Colonic mucosa (tissue), 4 donors: Measurements from ENCODE around the gene USH1C. TPM values are rescaled to one million over a fixed set of nuclear protein-coding genes. Genes with fewer than 3 reads are reported as not detected.

ENCODE experiments used
- DNase-seq: peaks from one replicate; pipeline ENCODE4 v3.0.0-alpha.2; 2020
- H3K27ac ChIP-seq: fragments of 200-600 bp; one replicate; pipeline ENCODE4 v1.8.0; 2021
- H3K27me3 ChIP-seq: fragments of 200-600 bp; one replicate; pipeline ENCODE4 v1.8.0; 2021
- H3K36me3 ChIP-seq: fragments of 200-600 bp; one replicate; pipeline ENCODE4 v1.8.0; 2021
- H3K4me1 ChIP-seq: fragments of 200-600 bp; one replicate; pipeline ENCODE4 v1.8.0; 2021; ENCODE audit warnings: mild to moderate bottlenecking
- H3K4me3 ChIP-seq: fragments of 200-600 bp; one replicate; pipeline ENCODE4 v1.8.0; 2021
- H3K9ac ChIP-seq, 2 donors: one replicate each; pipeline ENCODE4 v1.7.0; 2013; ENCODE audit warnings: control low read depth in 2 of 2, low read depth in 2 of 2, low read length in 2 of 2
- H3K9me3 ChIP-seq: fragments of 200-600 bp; one replicate; pipeline ENCODE4 v1.8.0; 2021
- intact Hi-C: fragments of 100-400 bp; cut with DNase I; formaldehyde crosslinking; loops from one replicate; pipeline ENCODE4 v1.14.1; 2022
- total RNA-seq, 2 donors: library from RNA; stranded (reverse); fragmentation: NEBNext Ultra II Directional in 1 of 2; extraction: Animal tissue kit (Norgen Biotek cat#: 25700) in 1 of 2; gene quantifications; one replicate each; pipeline ENCODE4 v1.2.1, GENCODE V29; 2021
- TF ChIP-seq, protein P1 (sequence below): fragments of 200-600 bp; IDR thresholded peaks from one replicate; pipeline ENCODE4 v1.8.0; 2022; ENCODE audit warnings: antibody characterized with exemption, mild to moderate bottlenecking
- donor health status: healthy.
- donor health status: DM: no; HTN: no; CAD: no.
- donor health status: DM: no; HTN: no; CAD: no.

Gene USH1C
- total RNA-seq, 2 donors from 2014 or later = 143 to 161 TPM

DNA sequence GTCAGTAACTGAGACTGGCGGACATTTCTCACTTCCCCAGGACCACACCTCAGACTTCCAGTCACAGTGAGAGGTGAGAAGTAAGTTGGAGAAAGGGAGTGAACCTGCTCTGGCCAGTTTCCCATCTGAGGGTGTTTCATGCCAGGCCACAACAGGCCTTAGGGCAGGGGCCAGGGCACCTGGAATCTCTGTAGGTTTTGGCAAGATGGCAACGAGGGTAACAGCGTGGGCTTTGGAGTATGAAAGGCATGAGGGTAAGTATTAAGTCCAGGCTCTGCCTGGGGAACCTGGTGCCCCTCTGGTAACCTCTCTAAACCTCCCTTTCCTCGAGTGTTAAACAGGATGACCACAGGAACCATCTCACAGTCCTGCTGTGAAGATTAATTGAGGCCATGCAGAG lies 39.1 kb downstream of the USH1C start:
- intact Hi-C loops = loop anchor here (2.0 to 10.0 kb wide), 2 partner anchors 120 to 270 kb away; no protein-coding TSS in a partner anchor
- Histone ChIP-seq H3K27me3 (no peaks in the 10 kb centered on the region), H3K9ac (no peak overlapping the region), H3K4me1 (no peaks in the 10 kb centered on the region), H3K36me3 (no peaks in the 10 kb centered on the region), H3K4me3 (no peak overlapping the region), H3K27ac (no peak overlapping the region), H3K9me3 (no peaks in the 10 kb centered on the region)
- TF ChIP-seq, protein P1, sequence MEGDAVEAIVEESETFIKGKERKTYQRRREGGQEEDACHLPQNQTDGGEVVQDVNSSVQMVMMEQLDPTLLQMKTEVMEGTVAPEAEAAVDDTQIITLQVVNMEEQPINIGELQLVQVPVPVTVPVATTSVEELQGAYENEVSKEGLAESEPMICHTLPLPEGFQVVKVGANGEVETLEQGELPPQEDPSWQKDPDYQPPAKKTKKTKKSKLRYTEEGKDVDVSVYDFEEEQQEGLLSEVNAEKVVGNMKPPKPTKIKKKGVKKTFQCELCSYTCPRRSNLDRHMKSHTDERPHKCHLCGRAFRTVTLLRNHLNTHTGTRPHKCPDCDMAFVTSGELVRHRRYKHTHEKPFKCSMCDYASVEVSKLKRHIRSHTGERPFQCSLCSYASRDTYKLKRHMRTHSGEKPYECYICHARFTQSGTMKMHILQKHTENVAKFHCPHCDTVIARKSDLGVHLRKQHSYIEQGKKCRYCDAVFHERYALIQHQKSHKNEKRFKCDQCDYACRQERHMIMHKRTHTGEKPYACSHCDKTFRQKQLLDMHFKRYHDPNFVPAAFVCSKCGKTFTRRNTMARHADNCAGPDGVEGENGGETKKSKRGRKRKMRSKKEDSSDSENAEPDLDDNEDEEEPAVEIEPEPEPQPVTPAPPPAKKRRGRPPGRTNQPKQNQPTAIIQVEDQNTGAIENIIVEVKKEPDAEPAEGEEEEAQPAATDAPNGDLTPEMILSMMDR = no peak
- DNase-seq = no peak

DNA sequence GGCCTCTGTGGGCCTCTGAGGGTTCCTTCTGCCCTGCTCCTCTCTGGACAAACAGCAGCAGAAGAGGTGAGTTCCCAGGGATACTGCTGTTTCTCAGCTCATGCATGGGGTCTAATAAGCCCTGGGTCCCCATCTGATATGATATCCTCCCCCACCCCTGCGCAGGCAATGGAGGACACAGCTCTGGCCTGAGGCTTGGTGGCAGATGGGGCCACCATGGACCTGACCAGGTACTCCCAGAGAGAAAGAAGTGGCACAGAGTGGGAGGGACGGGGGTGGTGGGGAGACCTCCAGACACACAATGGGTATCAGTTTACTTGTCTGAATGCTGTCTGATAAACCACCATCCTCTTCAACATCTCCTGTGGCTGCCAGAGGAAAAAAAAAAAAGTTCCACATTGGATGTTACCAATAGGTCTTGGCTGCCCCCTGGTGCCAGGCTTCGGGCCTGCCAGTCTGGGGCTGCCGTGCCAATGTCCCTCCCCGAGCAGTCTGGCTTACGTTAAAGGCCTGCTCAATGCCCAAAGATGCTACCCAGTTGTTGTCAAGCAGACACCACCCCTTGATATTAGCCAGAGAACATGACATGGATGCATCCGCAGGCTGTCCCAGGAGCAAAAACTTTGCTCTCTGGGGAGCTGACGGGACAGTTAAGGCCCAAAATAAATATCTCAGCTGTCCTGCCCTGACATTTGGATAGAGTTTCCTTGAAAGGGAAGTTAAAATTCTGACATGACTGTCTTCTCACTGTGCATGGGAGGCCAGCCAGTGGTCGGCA lies 39.7 kb downstream of the USH1C start:
- Histone ChIP-seq H3K27ac (no peak overlapping the region), H3K36me3 (no peaks in the 10 kb centered on the region)
- intact Hi-C loops = loop anchor here (2.0 to 10.0 kb wide), 2 partner anchors 120 to 270 kb away; no protein-coding TSS in a partner anchor

DNA sequence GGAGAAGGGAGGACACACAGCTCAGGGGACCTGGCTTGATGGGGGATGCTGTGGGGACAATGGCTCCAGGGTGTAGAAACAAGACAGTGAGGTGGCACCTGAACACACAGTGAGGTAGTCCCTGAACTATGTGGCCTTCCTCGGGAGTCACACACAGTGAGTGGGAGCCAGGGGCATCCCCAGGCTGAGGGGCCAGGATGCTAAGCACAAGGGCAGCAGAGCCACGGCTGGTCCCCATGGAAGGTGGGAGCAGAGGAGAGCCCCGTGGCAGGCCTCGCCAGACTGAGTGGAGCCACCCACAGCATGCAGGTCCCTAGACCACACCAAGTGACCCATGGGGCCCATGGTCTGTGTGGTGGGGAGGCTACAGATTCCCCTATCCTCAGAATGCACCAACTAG lies 41.6 kb downstream of the USH1C start:
- no peaks in the 10 kb centered on the region for H3K4me1 ChIP-seq
- no peaks in the 10 kb centered on the region for H3K36me3 ChIP-seq
- no peak overlapping the region for H3K9ac ChIP-seq
- TF ChIP-seq, protein P1 = no peak
- H3K27ac ChIP-seq = no peak overlapping the region
- DNase-seq = no peak
- H3K4me3 ChIP-seq = no peak overlapping the region
- intact Hi-C loops = loop anchor here (10.0 kb wide), 1 partner anchor 268 kb away; no protein-coding TSS in a partner anchor
- no peaks in the 10 kb centered on the region for H3K27me3 ChIP-seq
- H3K9me3 ChIP-seq = no peaks in the 10 kb centered on the region

More for the DNA sequence above, 39.7 kb downstream of the USH1C start:
- Histone ChIP-seq H3K27me3 (no peaks in the 10 kb centered on the region), H3K9me3 (no peaks in the 10 kb centered on the region), H3K4me3 (no peak overlapping the region), H3K9ac (no peak overlapping the region), H3K4me1 (no peaks in the 10 kb centered on the region)
- DNase-seq = peak; percentile 76
- TF ChIP-seq, protein P1 = peak; percentile 95

DNA sequence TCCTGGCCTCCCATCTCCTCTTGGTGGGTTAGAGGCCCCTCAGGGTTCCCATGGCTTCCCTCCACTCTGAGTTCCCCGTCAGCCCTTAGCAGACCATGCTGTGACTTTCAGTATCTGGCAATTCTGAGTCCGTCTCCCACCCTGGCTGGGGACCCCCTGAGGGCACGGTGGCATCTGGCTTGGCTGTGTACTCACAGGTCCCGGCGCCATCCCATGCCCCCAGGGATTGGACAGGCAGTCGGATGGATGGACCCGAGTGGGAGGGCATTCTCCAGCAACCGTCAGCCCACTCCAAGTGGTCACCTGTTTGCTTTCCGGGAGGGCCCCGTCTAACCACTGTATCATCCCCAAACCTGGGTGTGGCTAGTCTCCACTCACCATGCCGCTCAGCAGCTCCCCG lies 43.5 kb downstream of the USH1C start:
- TF ChIP-seq, protein P1 = no peak
- Histone ChIP-seq H3K27ac (no peak overlapping the region), H3K9me3 (no peaks in the 10 kb centered on the region), H3K9ac (no peak overlapping the region), H3K4me1 (no peaks in the 10 kb centered on the region), H3K36me3 (no peaks in the 10 kb centered on the region), H3K4me3 (no peak overlapping the region), H3K27me3 (no peaks in the 10 kb centered on the region)
- intact Hi-C loops = loop anchor here (10.0 kb wide), 1 partner anchor 266 kb away; no protein-coding TSS in a partner anchor
- DNase-seq = no peak

DNA sequence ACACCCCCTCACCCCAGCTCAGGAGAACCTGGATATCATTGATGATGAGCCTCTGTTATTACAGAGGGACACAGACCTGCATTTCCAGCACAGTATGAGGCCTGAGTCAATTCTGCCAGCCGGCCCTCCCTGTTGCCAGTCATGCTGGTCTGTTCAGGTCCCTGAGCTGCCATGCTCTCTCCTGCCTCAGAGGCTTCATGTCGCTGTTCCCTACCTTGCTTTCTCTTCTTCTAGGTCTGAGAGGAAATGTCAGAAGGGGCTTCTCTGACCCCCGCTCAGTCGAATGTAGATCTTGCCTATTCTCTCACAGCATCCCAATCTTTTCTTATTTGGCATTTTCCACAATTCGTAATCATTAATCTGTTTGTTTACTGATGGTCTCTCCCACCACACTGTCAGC lies 45.7 kb downstream of the USH1C start:
- Histone ChIP-seq H3K9me3 (no peaks in the 10 kb centered on the region), H3K27me3 (no peaks in the 10 kb centered on the region), H3K4me3 (no peak overlapping the region), H3K36me3 (no peaks in the 10 kb centered on the region), H3K9ac (no peak overlapping the region), H3K4me1 (no peaks in the 10 kb centered on the region), H3K27ac (no peak overlapping the region)
- intact Hi-C loops = no loop called here
- no peak for DNase-seq
- TF ChIP-seq, protein P1 = no peak
